ENCODE results near the gene ZP1. TPM values are rescaled to one million over a fixed set of nuclear protein-coding genes. Genes with fewer than 3 reads are reported as not detected.
A peak's percentile ranks its signal among the peaks of the same experiment; 100 is the strongest.

ZP1 gene
- total RNA-seq, 4 donors from 2014 or later: 0.94 to 5.5 TPM; not detected in 2

GRCh38 chr11:60913793-60914632 lies 46.7 kb downstream of the ZP1 start, which contains the start of gene TMEM109:
TSS of gene TMEM109 (plus strand) at chr11:60914158. CDS start at chr11:60919694, 5,536 bp downstream.
- TF ChIP-seq POLR2AphosphoS5 (IDR thresholded peaks at IDR 0.05): peak in 1 of 3 donors; percentile 47
- TF ChIP-seq POLR2A (IDR thresholded peaks at IDR 0.05): no peak
- no peaks in the 10 kb centered on the region for H3K36me3 ChIP-seq
- no peaks in the 10 kb centered on the region for H3K9me3 ChIP-seq
- WGBS: 0% methylated on average over 17 of the region's 70 CpGs
- H3K27me3 ChIP-seq: no peaks in the 10 kb centered on the region
- H3K27ac ChIP-seq: peak within 1 kb of the TSS; percentile 96
- peak within 1 kb of the TSS; percentile 95 for H3K4me3 ChIP-seq
- peak; percentile 91 to 93 for DNase-seq (ENCODE audit: low spot score in 2 of 2)
- H3K4me1 ChIP-seq: peaks cover 54% of the 10 kb centered on the region

- Histone ChIP-seq H3K36me3 (peaks cover 2% of the 10 kb centered on the region), H3K4me1 (peaks cover 61% of the 10 kb centered on the region), H3K27me3 (no peaks in the 10 kb centered on the region), H3K9me3 (no peaks in the 10 kb centered on the region), H3K27ac (peak overlapping the region; percentile 96), H3K4me3 (peak overlapping the region; percentile 95)
- no peak for TF ChIP-seq EP300 (IDR thresholded peaks at IDR 0.05)
- TF ChIP-seq, protein P1, sequence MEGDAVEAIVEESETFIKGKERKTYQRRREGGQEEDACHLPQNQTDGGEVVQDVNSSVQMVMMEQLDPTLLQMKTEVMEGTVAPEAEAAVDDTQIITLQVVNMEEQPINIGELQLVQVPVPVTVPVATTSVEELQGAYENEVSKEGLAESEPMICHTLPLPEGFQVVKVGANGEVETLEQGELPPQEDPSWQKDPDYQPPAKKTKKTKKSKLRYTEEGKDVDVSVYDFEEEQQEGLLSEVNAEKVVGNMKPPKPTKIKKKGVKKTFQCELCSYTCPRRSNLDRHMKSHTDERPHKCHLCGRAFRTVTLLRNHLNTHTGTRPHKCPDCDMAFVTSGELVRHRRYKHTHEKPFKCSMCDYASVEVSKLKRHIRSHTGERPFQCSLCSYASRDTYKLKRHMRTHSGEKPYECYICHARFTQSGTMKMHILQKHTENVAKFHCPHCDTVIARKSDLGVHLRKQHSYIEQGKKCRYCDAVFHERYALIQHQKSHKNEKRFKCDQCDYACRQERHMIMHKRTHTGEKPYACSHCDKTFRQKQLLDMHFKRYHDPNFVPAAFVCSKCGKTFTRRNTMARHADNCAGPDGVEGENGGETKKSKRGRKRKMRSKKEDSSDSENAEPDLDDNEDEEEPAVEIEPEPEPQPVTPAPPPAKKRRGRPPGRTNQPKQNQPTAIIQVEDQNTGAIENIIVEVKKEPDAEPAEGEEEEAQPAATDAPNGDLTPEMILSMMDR (IDR thresholded peaks at IDR 0.05): no peak
- no peak for DNase-seq (ENCODE audit: low spot score in 2 of 2)
- WGBS: 1% methylated on average over 30 of the region's 31 CpGs
These were observed 47.4 kb downstream of the ZP1 start for GRCh38 chr11:60914633-60915247.

DNA sequence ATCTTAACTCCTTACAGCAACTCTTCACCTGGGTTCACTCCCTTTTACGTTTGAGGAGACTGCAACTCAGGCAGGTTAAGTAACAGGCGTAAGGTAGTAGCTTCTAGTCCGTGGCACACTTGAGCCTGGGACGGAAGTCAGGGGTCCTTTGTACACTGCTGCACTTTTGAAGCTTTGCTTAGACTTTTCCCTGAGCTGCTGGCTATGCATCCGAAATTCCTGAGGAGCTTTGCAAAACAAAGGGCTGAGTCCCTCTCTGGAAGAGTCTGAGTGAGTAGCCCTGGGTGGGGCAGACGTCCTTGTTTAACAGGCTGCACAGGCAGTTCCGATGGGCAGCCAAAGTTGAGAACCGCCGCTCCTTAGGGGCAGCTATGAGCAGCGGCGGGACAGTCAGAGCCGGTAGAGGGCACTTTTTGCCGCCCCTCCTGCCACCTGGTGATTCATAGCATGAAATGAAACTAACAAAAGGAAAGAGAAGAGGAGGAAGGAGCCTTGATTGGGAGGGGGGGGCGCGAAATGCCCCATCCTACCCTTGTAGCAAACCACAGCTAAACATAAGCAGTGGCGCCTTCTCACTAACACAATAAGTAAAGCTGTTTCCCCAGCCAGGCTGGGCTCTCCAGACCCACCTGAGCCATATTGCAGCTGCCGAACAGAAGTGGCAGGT lies 48.0 kb downstream of the ZP1 start:
- TF ChIP-seq POLR2A (IDR thresholded peaks at IDR 0.05): no peak
- no peak for TF ChIP-seq POLR2AphosphoS5 (IDR thresholded peaks at IDR 0.05)
- TF ChIP-seq EP300 (IDR thresholded peaks at IDR 0.05): no peak
- TF ChIP-seq, protein P1 (IDR thresholded peaks at IDR 0.05): no peak
- WGBS: 8% methylated on average over 17 of the region's 17 CpGs
- peak overlapping the region; percentile 96 for H3K27ac ChIP-seq
- H3K4me1 ChIP-seq: peaks cover 65% of the 10 kb centered on the region
- H3K4me3 ChIP-seq: peak overlapping the region; percentile 95
- no peak for DNase-seq (ENCODE audit: low spot score in 2 of 2)
- H3K9me3 ChIP-seq: no peaks in the 10 kb centered on the region
- H3K27me3 ChIP-seq: no peaks in the 10 kb centered on the region
- H3K36me3 ChIP-seq: peaks cover 9% of the 10 kb centered on the region

DNA sequence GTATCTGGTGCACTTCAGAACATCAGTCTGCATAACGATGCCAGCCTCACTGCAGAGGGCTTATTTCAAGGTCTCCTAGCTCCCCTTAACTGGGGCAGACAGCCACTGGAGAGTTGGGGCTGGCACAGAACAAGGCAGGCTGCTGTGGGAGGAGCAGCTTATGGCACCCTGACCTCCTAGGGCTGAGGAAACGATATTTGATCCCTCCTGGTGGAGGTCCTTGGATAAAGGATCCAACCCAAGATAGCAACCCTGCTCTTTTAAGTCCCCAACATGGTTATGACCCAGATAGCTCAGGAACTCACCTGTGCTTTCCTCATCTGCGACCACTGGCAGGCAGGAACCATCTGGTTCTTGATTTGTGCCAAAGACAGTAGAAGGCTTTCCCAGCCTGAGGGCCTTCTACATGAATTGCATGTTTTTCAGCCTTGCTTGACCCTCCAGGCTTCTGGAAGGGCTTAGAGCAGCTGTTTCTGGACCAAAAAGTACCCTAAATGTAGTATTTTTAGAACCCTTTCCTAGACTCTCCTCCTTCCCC lies 49.4 kb downstream of the ZP1 start:
- TF ChIP-seq, protein P1 (IDR thresholded peaks at IDR 0.05): no peak
- TF ChIP-seq POLR2AphosphoS5 (IDR thresholded peaks at IDR 0.05) (no peak), POLR2A (IDR thresholded peaks at IDR 0.05) (no peak), EP300 (IDR thresholded peaks at IDR 0.05) (no peak)
- Histone ChIP-seq H3K9me3 (no peaks in the 10 kb centered on the region), H3K4me3 (no peak overlapping the region), H3K27ac (peak overlapping the region; percentile 11), H3K4me1 (peaks cover 65% of the 10 kb centered on the region), H3K36me3 (peaks cover 22% of the 10 kb centered on the region), H3K27me3 (no peaks in the 10 kb centered on the region)
- no peak for DNase-seq (ENCODE audit: low spot score in 2 of 2)
- WGBS: 60% methylated on average over 3 of the region's 3 CpGs

DNA sequence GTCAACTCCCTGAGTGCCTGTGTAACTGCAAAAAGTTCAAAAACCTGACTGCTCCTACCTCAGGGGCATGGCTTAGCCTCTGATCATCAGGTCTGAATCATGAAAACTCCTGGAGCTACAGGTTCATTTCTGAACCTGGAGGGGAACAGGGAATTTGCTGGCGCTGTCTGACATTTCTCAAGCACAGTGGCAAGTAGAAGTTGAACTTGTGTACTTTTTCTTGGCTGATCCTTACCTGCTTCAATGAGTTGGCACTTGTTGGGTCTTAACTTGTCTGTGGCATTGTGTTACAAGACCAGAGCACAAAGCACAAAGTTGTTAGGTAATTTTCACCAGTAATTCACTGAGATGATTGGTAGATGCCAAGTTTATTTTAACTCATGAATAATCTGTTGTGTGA lies 49.9 kb downstream of the ZP1 start:
- no peak for DNase-seq (ENCODE audit: low spot score in 2 of 2)
- 75% methylated on average over 1 of the region's 1 CpG for WGBS
- H3K27me3 ChIP-seq: no peaks in the 10 kb centered on the region
- peaks cover 28% of the 10 kb centered on the region for H3K36me3 ChIP-seq
- H3K27ac ChIP-seq: peak overlapping the region; percentile 11
- H3K9me3 ChIP-seq: no peaks in the 10 kb centered on the region
- TF ChIP-seq POLR2A (IDR thresholded peaks at IDR 0.05) (no peak), POLR2AphosphoS5 (IDR thresholded peaks at IDR 0.05) (no peak), EP300 (IDR thresholded peaks at IDR 0.05) (no peak)
- TF ChIP-seq, protein P1 (IDR thresholded peaks at IDR 0.05): no peak
- peaks cover 65% of the 10 kb centered on the region for H3K4me1 ChIP-seq
- H3K4me3 ChIP-seq: no peak overlapping the region
